Measurements from ENCODE around the gene MPL.
"Not testable (repeated sequence)": the region's sequence is repeated elsewhere in the genome, so short reads cannot be mapped to it uniquely, and the experiment has no call there.

The MPL gene

GRCh38 chr1:43358121-43358745 lies 20.6 kb downstream of the MPL start:
- DNase-seq = peak; percentile 41 to 43

- DNase-seq = peak; percentile 100
Observed at GRCh38 chr1:43358746-43359693, 21.4 kb downstream of the MPL start, which contains the start of gene CDC20. Gene CDC20 (plus strand): TSS chr1:43358981. CDS start chr1:43359216, 235 bp downstream.

DNA sequence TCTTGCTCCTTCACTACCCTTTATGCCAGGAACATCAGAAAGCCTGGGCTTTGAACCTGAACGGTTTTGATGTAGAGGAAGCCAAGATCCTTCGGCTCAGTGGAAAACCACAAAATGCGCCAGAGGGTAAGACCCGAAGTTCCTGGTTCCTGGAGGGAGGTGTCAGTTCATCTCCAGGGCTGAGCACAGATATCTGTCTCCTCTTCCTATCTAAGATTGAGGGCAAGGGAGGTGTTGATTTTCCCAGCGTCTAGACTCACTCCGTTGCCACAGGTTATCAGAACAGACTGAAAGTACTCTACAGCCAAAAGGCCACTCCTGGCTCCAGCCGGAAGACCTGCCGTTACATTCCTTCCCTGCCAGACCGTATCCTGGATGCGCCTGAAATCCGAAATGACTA lies 22.1 kb downstream of the MPL start:
- DNase-seq = no peak

DNA sequence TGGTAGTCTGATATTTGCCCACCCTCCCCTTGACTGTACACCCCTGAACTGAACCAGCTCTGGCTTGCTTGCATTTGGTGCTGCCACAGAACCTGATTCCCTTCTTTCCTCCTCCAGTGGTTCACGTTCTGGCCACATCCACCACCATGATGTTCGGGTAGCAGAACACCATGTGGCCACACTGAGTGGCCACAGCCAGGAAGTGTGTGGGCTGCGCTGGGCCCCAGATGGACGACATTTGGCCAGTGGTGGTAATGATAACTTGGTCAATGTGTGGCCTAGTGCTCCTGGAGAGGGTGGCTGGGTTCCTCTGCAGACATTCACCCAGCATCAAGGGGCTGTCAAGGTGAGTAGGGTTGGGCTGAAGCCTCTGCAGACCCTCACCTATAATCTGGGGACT lies 23.0 kb downstream of the MPL start:
- no peak for DNase-seq

DNA sequence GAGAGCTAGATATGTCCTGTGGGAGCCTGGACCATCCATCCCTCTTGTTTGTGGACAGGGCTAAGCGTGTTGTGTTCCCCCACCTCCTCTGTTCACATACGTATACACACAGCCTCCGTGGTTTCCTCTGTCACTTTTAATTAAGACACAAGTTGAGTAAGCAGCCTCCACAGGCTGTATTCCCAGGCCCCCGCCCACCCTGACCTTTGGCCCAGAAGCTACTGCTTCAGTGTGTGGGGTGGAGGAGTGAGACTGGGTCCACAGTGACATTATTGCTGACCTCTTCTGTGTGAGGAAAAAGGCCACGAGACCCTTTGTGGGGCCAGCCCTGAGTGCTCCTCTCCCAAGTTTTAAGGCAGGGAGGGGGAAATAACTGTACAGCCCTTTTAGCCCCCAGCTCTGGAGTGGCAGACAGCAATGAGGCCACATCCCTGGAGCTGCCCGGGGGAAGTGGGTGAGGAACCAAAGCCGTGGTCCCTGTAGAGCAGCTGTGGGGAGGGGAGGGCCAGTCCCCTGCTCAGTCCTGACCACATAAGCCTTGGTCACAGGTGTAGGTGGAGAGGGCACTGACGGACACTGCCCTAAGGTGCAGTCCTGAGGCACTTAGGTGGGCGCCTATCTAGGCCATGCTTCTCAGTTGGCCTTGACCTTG lies 25.8 kb downstream of the MPL start:
- no peak for DNase-seq

DNA sequence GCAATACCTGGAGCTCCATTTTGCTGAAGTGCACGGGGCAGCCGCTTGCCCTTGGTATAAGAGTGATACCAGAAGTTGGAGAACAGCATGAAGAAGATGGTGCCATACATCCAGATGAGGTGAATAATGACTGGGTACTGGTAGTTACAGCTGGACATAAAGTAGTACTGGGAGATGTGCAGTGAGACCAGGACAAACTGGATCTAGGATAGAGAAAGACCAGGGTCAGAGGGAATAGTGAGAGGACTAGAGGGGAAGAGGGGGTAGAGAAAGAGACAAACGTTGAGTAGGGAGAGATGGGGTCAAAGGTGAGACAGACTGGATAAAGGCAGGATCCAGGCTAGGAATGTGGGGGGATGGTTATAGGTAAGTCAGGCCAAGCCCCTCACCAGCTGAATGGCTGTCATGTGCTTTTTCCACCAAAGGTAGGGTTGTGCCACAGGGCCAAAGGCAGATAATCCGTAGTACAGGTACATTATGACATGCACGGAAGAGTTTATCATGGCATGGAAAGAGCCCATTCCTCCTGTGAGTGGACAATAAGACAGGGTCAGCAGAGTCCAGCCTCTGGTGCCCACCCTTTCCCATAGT lies 26.4 kb downstream of the MPL start:
- DNase-seq = no peak

- no peak for DNase-seq
Observed at GRCh38 chr1:43365678-43366077, 28.1 kb downstream of the MPL start.

DNA sequence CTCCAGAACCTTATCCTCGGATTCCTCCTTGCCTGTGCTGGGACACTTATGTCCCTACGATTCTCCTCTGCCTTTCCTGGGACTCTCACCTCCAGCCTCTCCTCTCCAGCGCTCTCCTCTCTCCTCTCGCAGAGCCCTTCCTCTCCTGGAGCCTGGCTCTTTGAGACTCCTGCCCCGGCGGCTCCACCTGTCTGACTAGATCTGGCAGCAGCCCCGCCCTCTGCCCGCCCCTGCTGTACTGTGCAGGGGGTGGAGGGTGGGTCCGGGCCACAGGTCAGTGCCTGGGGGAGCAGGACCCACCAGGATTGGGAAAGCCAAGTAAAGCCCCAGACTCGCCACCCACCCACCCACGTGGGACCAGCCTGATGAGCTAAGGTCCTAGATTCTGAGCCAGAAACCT lies 28.6 kb downstream of the MPL start:
- no peak for DNase-seq

DNA sequence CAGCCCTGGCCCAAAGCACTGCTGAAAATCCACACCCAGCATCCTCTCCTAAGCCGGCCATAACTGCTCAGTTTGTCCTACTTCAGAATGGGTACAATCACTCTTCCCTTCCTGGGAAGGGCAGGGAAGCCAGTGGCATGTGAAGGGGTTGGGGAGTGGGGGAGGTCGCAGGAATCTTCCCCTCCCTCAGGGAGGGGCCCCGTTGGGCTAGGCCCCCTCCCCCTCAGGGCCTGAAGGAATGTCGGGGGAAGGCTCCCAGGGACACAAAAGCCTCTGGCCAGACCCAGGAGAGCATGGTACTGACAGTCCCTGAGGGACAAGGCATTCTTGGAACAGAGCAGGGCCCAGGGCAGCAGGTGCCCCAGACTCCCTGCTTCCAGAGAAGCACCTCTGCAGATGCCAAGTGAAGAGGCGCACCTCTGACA lies 29.0 kb downstream of the MPL start:
- no peak for DNase-seq

DNA sequence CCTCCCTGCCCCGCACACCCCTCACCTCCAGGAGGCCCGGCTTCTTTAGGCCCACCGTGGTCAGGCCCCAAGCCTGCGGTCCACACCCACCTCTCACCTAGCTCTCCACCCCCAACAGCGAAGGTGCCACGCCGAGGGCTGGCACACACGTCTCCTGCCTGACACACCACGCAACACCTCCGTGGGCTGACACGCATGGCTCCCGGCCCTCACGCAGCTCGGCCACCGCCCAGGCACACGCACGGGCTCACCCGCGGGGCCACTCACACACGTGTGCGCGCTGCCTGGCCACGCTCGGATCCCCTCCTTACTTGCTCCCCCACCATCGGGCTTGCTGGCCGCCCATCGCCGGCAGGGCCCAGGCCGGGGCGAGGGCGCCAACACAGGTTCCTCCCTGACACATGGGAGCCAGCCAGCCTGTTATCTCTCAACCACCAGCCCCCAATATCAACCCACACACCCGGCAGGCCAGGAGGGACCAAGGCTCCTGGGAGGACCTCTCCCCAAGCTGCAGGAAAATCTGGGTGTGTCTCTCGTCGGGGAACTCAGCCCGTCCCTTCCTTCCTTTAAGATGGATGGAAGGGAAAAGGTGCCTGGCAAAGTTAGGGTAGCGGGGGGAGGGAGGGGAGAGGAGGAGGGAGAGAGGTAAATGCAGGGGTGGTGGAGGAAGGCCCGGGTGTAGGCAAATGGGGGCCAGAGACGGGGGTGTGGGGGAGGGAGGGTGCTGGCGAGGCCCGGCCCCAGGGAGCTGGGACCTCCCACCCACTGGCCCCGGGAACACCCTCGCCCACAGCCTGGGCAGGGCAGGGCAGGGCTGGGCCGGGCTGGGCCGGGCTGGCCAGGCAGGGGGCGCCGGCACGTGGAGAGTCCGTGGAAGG lies 29.6 kb downstream of the MPL start:
- peak; percentile 55 to 59 for DNase-seq

GRCh38 chr1:43367904-43368645 lies 30.5 kb downstream of the MPL start, which contains the start of gene ELOVL1:
Gene ELOVL1 (minus strand): TSS chr1:43368011. CDS start chr1:43365609, 2,402 bp downstream.
- DNase-seq = peak; percentile 92 to 94

DNA sequence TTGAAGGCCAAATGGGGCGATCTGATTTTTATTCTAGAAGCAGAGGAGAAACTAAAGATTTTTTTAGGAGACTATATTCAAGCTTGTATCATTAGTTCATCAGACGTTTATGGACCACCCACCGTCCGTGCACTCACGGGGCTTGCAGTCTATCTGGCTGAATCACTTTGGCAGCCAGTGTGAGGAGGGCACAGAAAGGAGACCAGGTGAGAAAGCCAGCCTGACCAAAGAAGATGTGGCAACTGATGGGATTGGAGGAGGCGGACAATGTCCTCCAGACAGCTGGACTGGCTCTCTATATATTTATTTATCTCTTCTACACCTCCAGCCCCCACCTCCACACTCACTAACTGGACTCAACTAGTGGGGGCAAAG lies 31.0 kb downstream of the MPL start:
- DNase-seq = no peak

- DNase-seq = not testable (repeated sequence)
Observed at GRCh38 chr1:43369779-43370178, 32.2 kb downstream of the MPL start.

- DNase-seq = no peak
Observed at GRCh38 chr1:43370564-43370963, 32.9 kb downstream of the MPL start.

GRCh38 chr1:43372172-43372571 lies 34.6 kb downstream of the MPL start:
- no peak for DNase-seq

GRCh38 chr1:43373066-43373940 lies 35.7 kb downstream of the MPL start:
- DNase-seq = no peak

GRCh38 chr1:43376723-43377235 lies 39.2 kb downstream of the MPL start:
- no peak for DNase-seq

- no peak for DNase-seq
Observed at GRCh38 chr1:43377831-43378230, 40.2 kb downstream of the MPL start.

DNA sequence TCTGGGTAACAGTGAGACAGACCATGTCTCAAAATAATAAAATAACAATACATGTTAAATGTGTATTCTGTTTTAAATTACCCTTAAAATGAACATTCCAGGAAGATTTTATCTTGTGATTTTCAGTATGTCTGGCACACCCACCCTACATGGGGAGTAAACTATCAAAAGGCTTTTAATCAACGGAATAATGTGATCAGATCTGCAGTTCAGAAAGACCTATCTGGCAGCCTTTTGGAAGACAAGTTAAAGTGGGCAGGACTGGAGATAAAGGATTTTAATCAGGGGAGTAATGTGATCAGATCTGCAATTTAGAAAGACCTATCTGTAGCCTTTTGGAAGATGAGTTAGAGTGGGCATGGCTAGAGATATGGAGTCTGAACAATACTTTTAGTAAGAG lies 41.9 kb downstream of the MPL start:
- DNase-seq = no peak

- no peak for DNase-seq
Observed at GRCh38 chr1:43381612-43382011, 44.0 kb downstream of the MPL start.
